H9 (cell line): Measurements from ENCODE around the gene UBTF. TPM values are rescaled to one million over a fixed set of nuclear protein-coding genes. Genes with fewer than 3 reads are reported as not detected.
A peak's percentile ranks its signal among the peaks of the same experiment; 100 is the strongest.

Source experiments
- DNase-seq: peaks from one replicate; pipeline ENCODE4 v3.0.0-alpha.2; 2017
- H2AFZ ChIP-seq: one replicate; pipeline ENCODE4 v1.6.1; 2013; ENCODE audit warnings: mild to moderate bottlenecking, low read length, control low read depth, moderate library complexity
- H2AK5ac ChIP-seq: 2 replicates; pipeline ENCODE4 v1.6.1; 2013; ENCODE audit warnings: low read length, control low read depth, mixed read lengths; ENCODE audit not compliant: insufficient read length
- H2BK120ac ChIP-seq: one replicate; pipeline ENCODE4 v1.6.1; 2013; ENCODE audit warnings: low read depth, mild to moderate bottlenecking, low read length, control low read depth, inconsistent platforms; ENCODE audit not compliant: poor library complexity, severe bottlenecking
- H2BK12ac ChIP-seq: 2 replicates; pipeline ENCODE4 v1.6.1; 2013; ENCODE audit warnings: low read length, control low read depth, mixed read lengths, low read depth; ENCODE audit not compliant: insufficient read length
- H2BK15ac ChIP-seq: 2 replicates; pipeline ENCODE4 v1.6.1; 2013; ENCODE audit warnings: low read depth, low read length, control low read depth
- H2BK20ac ChIP-seq: one replicate; pipeline ENCODE4 v1.6.1; 2013; ENCODE audit warnings: low read depth, mild to moderate bottlenecking, low read length, control low read depth, inconsistent platforms; ENCODE audit not compliant: poor library complexity, severe bottlenecking
- H2BK5ac ChIP-seq: 2 replicates; pipeline ENCODE4 v1.6.1; 2013; ENCODE audit warnings: low read length, control low read depth, mixed read lengths; ENCODE audit not compliant: insufficient read length
- H3K14ac ChIP-seq: 2 replicates; pipeline ENCODE4 v1.6.1; 2013; ENCODE audit warnings: low read length, control low read depth; ENCODE audit not compliant: insufficient read depth
- H3K18ac ChIP-seq: 2 replicates; pipeline ENCODE4 v1.6.1; 2013; ENCODE audit warnings: low read depth, mild to moderate bottlenecking, mixed read lengths, low read length, control low read depth; ENCODE audit not compliant: insufficient read length
- H3K23ac ChIP-seq: 2 replicates; pipeline ENCODE4 v1.6.1; 2013; ENCODE audit warnings: low read length, control low read depth, mixed read lengths, low read depth; ENCODE audit not compliant: insufficient read length
- H3K23me2 ChIP-seq: 2 replicates; pipeline ENCODE4 v1.6.1; 2013; ENCODE audit warnings: low read depth, mild to moderate bottlenecking, mixed read lengths, low read length, control low read depth; ENCODE audit not compliant: insufficient read length, poor library complexity, severe bottlenecking
- H3K27ac ChIP-seq: 2 replicates; pipeline ENCODE4 v1.5.1; 2013; ENCODE audit warnings: low read length, control low read depth, mixed read lengths, low read depth; ENCODE audit not compliant: insufficient read length
- H3K27me3 ChIP-seq: 2 replicates; pipeline ENCODE4 v1.6.1; 2013; ENCODE audit warnings: low read length, control low read depth, inconsistent platforms; ENCODE audit not compliant: insufficient read depth
- H3K4ac ChIP-seq: 2 replicates; pipeline ENCODE4 v1.6.1; 2013; ENCODE audit warnings: low read depth, mild to moderate bottlenecking, control low read depth, inconsistent platforms, low read length, moderate library complexity
- H3K4me1 ChIP-seq: 2 replicates; pipeline ENCODE4 v1.6.1; 2013; ENCODE audit warnings: low read length, control low read depth, inconsistent platforms; ENCODE audit not compliant: insufficient read depth
- H3K4me2 ChIP-seq: 2 replicates; pipeline ENCODE4 v1.6.1; 2013; ENCODE audit warnings: low read length, control low read depth, mixed read lengths; ENCODE audit not compliant: insufficient read length, insufficient read depth
- H3K56ac ChIP-seq: 2 replicates; pipeline ENCODE4 v1.6.1; 2013; ENCODE audit warnings: low read depth, mild to moderate bottlenecking, mixed read lengths, low read length, control low read depth; ENCODE audit not compliant: insufficient read length
- H3K79me1 ChIP-seq: 2 replicates; pipeline ENCODE4 v1.6.1; 2013; ENCODE audit warnings: low read depth, mild to moderate bottlenecking, moderate library complexity, low read length, control low read depth, inconsistent platforms; ENCODE audit not compliant: insufficient read depth, poor library complexity, severe bottlenecking
- H3K79me2 ChIP-seq: 2 replicates; pipeline ENCODE4 v1.6.1; 2013; ENCODE audit warnings: low read length, control low read depth, inconsistent platforms; ENCODE audit not compliant: insufficient read depth
- H3K9ac ChIP-seq: 2 replicates; pipeline ENCODE4 v1.6.1; 2013; ENCODE audit warnings: low read length, control low read depth, mixed read lengths; ENCODE audit not compliant: insufficient read length; ENCODE audit errors: extremely low read depth
- H3K9me3 ChIP-seq: one replicate; pipeline ENCODE4 v1.6.1; 2013; ENCODE audit warnings: low read depth, low read length, inconsistent platforms; ENCODE audit not compliant: control insufficient read depth
- H3T11ph ChIP-seq: one replicate; pipeline ENCODE4 v1.6.1; 2013; ENCODE audit warnings: mild to moderate bottlenecking, low read length, control low read depth, inconsistent platforms
- H4K20me1 ChIP-seq: one replicate; pipeline ENCODE4 v1.6.1; 2013; ENCODE audit not compliant: control insufficient read depth, insufficient read length, insufficient read depth
- H4K5ac ChIP-seq: 2 replicates; pipeline ENCODE4 v1.6.1; 2013; ENCODE audit warnings: low read depth, mild to moderate bottlenecking, mixed read lengths, low read length, control low read depth; ENCODE audit not compliant: insufficient read length
- H4K8ac ChIP-seq: replicated peaks from 2 replicates; pipeline ENCODE4 v1.6.1; 2013; ENCODE audit warnings: low read length, control low read depth, mixed read lengths, low read depth; ENCODE audit not compliant: insufficient read length
- H4K91ac ChIP-seq: 2 replicates; pipeline ENCODE4 v1.6.1; 2013; ENCODE audit warnings: low read depth, mild to moderate bottlenecking, moderate library complexity, mixed read lengths, low read length, control low read depth; ENCODE audit not compliant: insufficient read length
- H3K27ac Mint-ChIP-seq, 3 experiments: 2 replicates in 2 of 3; 3 replicates in 1 of 3; pipeline ENCODE4 v1.8.0; 2020 to 2021; ENCODE audit warnings: mixed read lengths in 3 of 3, mild to moderate bottlenecking in 1 of 3, moderate library complexity in 1 of 3
- H3K27me3 Mint-ChIP-seq: 2 replicates; pipeline ENCODE4 v1.8.0; 2021; ENCODE audit warnings: low read depth, mild to moderate bottlenecking, moderate library complexity, mixed read lengths
- H3K36me3 Mint-ChIP-seq, 3 experiments: 2 replicates in 2 of 3; 3 replicates in 1 of 3; pipeline ENCODE4 v1.8.0; 2020 to 2021; ENCODE audit warnings: low read depth in 3 of 3, mixed read lengths in 3 of 3; ENCODE audit not compliant: insufficient read depth in 1 of 3
- H3K4me1 Mint-ChIP-seq, 2 experiments: 2 replicates each; pipeline ENCODE4 v1.8.0; 2020; ENCODE audit warnings: mixed read lengths in 2 of 2
- H3K4me3 Mint-ChIP-seq, 2 experiments: 2 replicates in 1 of 2; 3 replicates in 1 of 2; pipeline ENCODE4 v1.8.0; 2020 to 2021; ENCODE audit warnings: mild to moderate bottlenecking in 2 of 2, mixed read lengths in 2 of 2, moderate library complexity in 1 of 2
- H3K9me3 Mint-ChIP-seq, 2 experiments: 2 replicates in 1 of 2; 3 replicates in 1 of 2; pipeline ENCODE4 v1.8.0; 2020; ENCODE audit warnings: mild to moderate bottlenecking in 2 of 2, mixed read lengths in 2 of 2, moderate library complexity in 1 of 2
- CTCF ChIP-seq: fragments of 200-600 bp; sonication (generic); conservative IDR thresholded peaks from 3 replicates; pipeline ENCODE4 v1.8.0; 2021; ENCODE audit warnings: antibody characterized with exemption, mild to moderate bottlenecking
- WGBS: extraction: QIAGEN DNeasy Blood & Tissue Kit; methylation state at CpG from one replicate; pipeline ENCODE4 v1.1.7; 2013; ENCODE audit warnings: missing lambda C conversion rate, low lambda C conversion rate, mixed read lengths; ENCODE audit not compliant: insufficient read length; ENCODE audit errors: extremely low coverage; 5-methylcytosine and 5-hydroxymethylcytosine counted together
- total RNA-seq: library from RNA; stranded (reverse); gene quantifications from 2 replicates; pipeline ENCODE4 v1.2.1, GENCODE V29; 2021

UBTF gene
- total RNA-seq, 1 experiment from 2014 or later: 151 TPM

GRCh38 chr17:44219108-44219615 is 313 bp downstream of the UBTF start:
- Histone ChIP-seq H3K9ac (peak overlapping the region; percentile 56), H4K20me1 (no peaks in the 10 kb centered on the region), H3K4ac (no peak overlapping the region), H3K4me2 (no peak overlapping the region), H3K23me2 (peaks cover 27% of the 10 kb centered on the region), H2BK20ac (no peak overlapping the region), H3K79me2 (peaks cover 6% of the 10 kb centered on the region; the same call in 1 of the 2 replicates), H4K8ac (no peak overlapping the region), H2AFZ (no peak overlapping the region), H3K18ac (no peak overlapping the region), H3K14ac (peak overlapping the region; percentile 44), H2AK5ac (no peak overlapping the region), H2BK12ac (no peak overlapping the region), H4K5ac (no peak overlapping the region), H2BK5ac (no peak overlapping the region), H3K27me3 (no peaks in the 10 kb centered on the region), H3K79me1 (peaks cover 6% of the 10 kb centered on the region), H3K9me3 (no peaks in the 10 kb centered on the region), H3T11ph (no peak overlapping the region), H3K23ac (no peak overlapping the region), H3K56ac (no peak overlapping the region), H2BK120ac (no peak overlapping the region), H2BK15ac (no peak overlapping the region), H4K91ac (no peak overlapping the region), H3K4me1 (0 out of 2 replicates have a peak, but pooled peaks cover 4% of the 10 kb centered on the region), H3K27ac (no peak overlapping the region)
- Mint-ChIP-seq H3K27ac (no peak overlapping the region), H3K36me3 (peaks cover 20 to 39% (median 35%) of the 10 kb centered on the region in 3 experiments; a peak in 6 of 7 replicates), H3K4me3 (peak overlapping the region in 1 of 2 experiments; percentile 46; a peak in 3 of 5 replicates), H3K27me3 (no peaks in the 10 kb centered on the region), H3K9me3 (no peaks in the 10 kb centered on the region; a peak in 1 of 5 replicates), H3K4me1 (peaks cover 17 to 21% of the 10 kb centered on the region in 2 experiments)
- peak; percentile 42; the same call in 2 of the 3 replicates for TF ChIP-seq CTCF
- WGBS: no CpG with 5 or more reads among the region's 73 CpGs
- peak; percentile 72 for DNase-seq
